Measurements from ENCODE around the gene HOXA11. TPM values are rescaled to one million over a fixed set of nuclear protein-coding genes. Genes with fewer than 3 reads are reported as not detected.

HOXA11 gene
- total and polyA plus RNA-seq, 2 donors from 2014 or later = 5.2 to 5.5 TPM

GRCh38 chr7:27145914-27146412, 39.1 kb downstream of the HOXA11 start:
- Histone ChIP-seq H3K27me3 (ENCODE audit: control insufficient read depth, insufficient read depth, low read length) (no peaks in the 10 kb centered on the region), H3K4me1 (ENCODE audit: control insufficient read depth in 2 of 3, insufficient read depth in 2 of 3, low read depth in 1 of 3, low read length in 3 of 3) (peaks cover 0 to 17% (median 10%) of the 10 kb centered on the region in 3 donors), H3K36me3 (ENCODE audit: control insufficient read depth in 2 of 3, insufficient read depth in 3 of 3, low read length in 3 of 3) (peaks cover 2 to 9% (median 7%) of the 10 kb centered on the region in 3 donors), H3K4me3 (ENCODE audit: low read length in 3 of 3) (peak overlapping the region in 1 of 3 donors; percentile 83), H3K27ac (ENCODE audit: low read depth in 2 of 2, low read length in 2 of 2) (peak overlapping the region; percentile 97 to 98), H3K9ac (ENCODE audit: low read length in 3 of 3) (peak overlapping the region in 2 of 3 donors; percentile 51 to 73), H3K9me3 (ENCODE audit: control insufficient read depth in 2 of 3, insufficient read depth in 1 of 3, low read length in 3 of 3) (no peaks in the 10 kb centered on the region)
- intact Hi-C loops (cut with DNase I) = no loop called here
- FAIRE-seq (no peak), DNase-seq (no peak)
- no peak for TF ChIP-seq CTCF (IDR thresholded peaks at IDR 0.05; ENCODE audit: borderline replicate concordance, extremely low read depth, insufficient read depth)

- TF ChIP-seq CTCF (IDR thresholded peaks at IDR 0.05; ENCODE audit: borderline replicate concordance, extremely low read depth, insufficient read depth) = no peak
- H3K9me3 ChIP-seq (ENCODE audit: control insufficient read depth in 2 of 3, insufficient read depth in 1 of 3, low read length in 3 of 3) = no peaks in the 10 kb centered on the region
- H3K27ac ChIP-seq (ENCODE audit: low read depth in 2 of 2, low read length in 2 of 2) = peak overlapping the region; percentile 97 to 98
- peak overlapping the region in 1 of 3 donors; percentile 83 for H3K4me3 ChIP-seq (ENCODE audit: low read length in 3 of 3)
- peaks cover 2 to 12% (median 7%) of the 10 kb centered on the region in 3 donors for H3K36me3 ChIP-seq (ENCODE audit: control insufficient read depth in 2 of 3, insufficient read depth in 3 of 3, low read length in 3 of 3)
- DNase-seq = peak in 3 of 5 donors; percentile 48 to 76 (median 64)
- H3K9ac ChIP-seq (ENCODE audit: low read length in 3 of 3) = peak overlapping the region; percentile 5 to 73 (median 48)
- no peak for FAIRE-seq
- no peaks in the 10 kb centered on the region for H3K27me3 ChIP-seq (ENCODE audit: control insufficient read depth, insufficient read depth, low read length)
- H3K4me1 ChIP-seq (ENCODE audit: control insufficient read depth in 2 of 3, insufficient read depth in 2 of 3, low read depth in 1 of 3, low read length in 3 of 3) = peaks cover 0 to 14% (median 10%) of the 10 kb centered on the region in 3 donors
- intact Hi-C loops (cut with DNase I) = no loop called here
These were observed 39.7 kb downstream of the HOXA11 start for GRCh38 chr7:27145165-27145913.

- peaks cover 2 to 12% (median 7%) of the 10 kb centered on the region in 3 donors for H3K36me3 ChIP-seq (ENCODE audit: control insufficient read depth in 2 of 3, insufficient read depth in 3 of 3, low read length in 3 of 3)
- no peaks in the 10 kb centered on the region for H3K9me3 ChIP-seq (ENCODE audit: control insufficient read depth in 2 of 3, insufficient read depth in 1 of 3, low read length in 3 of 3)
- H3K4me3 ChIP-seq (ENCODE audit: low read length in 3 of 3) = peak overlapping the region in 1 of 3 donors; percentile 83
- peak overlapping the region; percentile 97 for H3K27ac ChIP-seq (ENCODE audit: low read depth in 2 of 2, low read length in 2 of 2)
- TF ChIP-seq CTCF (IDR thresholded peaks at IDR 0.05; ENCODE audit: borderline replicate concordance, extremely low read depth, insufficient read depth) = no peak
- no peaks in the 10 kb centered on the region for H3K27me3 ChIP-seq (ENCODE audit: control insufficient read depth, insufficient read depth, low read length)
- intact Hi-C loops (cut with DNase I) = no loop called here
- peak in 3 of 5 donors; percentile 26 to 73 (median 64) for DNase-seq
- H3K4me1 ChIP-seq (ENCODE audit: control insufficient read depth in 2 of 3, insufficient read depth in 2 of 3, low read depth in 1 of 3, low read length in 3 of 3) = peaks cover 0 to 14% (median 10%) of the 10 kb centered on the region in 3 donors
- peak overlapping the region in 2 of 3 donors; percentile 48 to 97 for H3K9ac ChIP-seq (ENCODE audit: low read length in 3 of 3)
- FAIRE-seq = no peak
These were observed 40.3 kb downstream of the HOXA11 start for GRCh38 chr7:27144781-27145164.

All from kidney (tissue), 14 donors.